NCI-H446 treated with DMSO at 0.1 percent for 48 hours (cell line): ENCODE data around the gene CAPN13.

Experiments used
- DNase-seq: peaks from one replicate; lab custom pipeline; 2025; lab: John Stamatoyannopoulos, UW

Gene CAPN13

DNA sequence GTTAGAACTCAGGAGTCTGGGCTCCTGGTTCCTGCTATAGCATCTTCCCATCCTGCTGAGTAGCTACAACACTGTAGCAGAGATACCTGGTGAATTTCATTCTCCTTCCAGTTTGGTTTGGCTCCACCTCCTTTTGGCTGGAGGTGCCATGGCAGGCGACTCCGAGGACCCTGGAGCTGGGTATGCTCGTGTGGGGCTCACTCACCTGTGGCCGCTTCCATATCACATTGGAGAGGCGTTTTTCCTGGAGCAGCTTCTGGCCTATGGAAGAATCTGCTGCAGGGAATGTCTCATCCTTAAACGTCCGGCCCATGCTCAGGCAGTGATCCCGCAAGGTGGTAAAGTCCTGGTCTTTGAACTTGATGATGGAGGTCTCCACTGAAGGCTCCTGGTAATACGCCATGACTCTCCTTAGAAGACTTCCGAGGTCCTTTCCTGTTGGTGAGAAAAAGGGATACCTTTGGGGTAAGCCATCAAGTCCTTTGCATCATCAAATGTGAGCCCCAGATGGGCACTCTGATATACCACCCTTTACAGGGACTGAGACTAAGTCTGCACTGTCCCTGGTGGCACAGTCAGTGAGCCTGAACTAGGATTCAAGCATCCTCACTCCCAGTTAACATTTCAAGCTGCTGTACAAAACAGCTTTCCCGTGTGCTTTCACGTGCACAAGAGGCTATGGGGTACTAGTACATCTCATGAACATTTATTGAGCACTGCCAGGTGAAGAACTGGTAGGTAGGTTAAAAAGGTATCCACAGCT lies 20.1 kb downstream of the CAPN13 start:
- no peak for DNase-seq

DNA sequence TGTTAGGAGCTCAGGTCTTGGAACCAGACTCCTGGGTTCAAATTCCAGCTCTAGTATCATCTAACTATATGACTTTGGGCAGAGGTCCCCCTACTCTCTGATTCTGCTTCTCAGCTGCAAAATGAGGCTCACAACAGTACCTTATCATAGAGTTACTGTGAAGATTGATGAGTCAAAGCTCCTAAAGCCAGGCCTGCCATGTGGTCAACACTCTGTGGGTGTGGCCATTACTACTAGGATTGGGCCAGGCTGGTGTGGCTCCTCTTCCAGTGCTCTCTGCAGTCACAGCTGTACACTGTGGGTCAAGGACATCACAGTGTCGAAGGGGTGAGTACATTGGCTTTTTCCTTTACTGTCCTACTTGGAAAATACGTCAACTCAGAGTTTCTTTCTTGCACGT lies 22.6 kb downstream of the CAPN13 start:
- no peak for DNase-seq

DNA sequence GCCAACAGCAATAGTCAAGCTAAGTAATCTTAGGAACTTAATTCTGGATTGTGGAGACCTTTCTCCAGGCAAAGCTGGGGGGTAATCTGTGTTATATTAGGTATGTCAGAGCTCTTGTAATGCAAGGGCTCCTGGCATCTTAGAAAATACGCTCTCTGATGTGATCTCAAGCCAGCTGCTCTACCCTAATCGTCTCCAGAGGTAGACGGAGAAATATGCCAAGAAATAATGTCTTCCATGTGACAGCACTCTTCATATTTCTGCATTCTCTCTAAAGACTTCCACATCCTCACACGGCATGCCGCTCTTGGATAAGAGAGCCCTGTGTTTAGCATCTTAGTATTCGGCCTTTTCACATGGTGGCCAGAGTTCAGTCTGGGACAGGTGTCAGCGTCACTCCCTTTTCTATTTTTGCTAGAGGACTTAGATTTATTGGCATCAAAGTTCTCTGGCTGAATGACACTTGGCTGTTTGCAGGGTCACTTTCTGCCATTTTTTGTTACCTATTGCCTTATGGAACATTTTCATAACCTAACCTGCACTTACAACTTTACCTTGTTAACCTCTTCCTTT lies 25.2 kb downstream of the CAPN13 start:
- no peak for DNase-seq

DNA sequence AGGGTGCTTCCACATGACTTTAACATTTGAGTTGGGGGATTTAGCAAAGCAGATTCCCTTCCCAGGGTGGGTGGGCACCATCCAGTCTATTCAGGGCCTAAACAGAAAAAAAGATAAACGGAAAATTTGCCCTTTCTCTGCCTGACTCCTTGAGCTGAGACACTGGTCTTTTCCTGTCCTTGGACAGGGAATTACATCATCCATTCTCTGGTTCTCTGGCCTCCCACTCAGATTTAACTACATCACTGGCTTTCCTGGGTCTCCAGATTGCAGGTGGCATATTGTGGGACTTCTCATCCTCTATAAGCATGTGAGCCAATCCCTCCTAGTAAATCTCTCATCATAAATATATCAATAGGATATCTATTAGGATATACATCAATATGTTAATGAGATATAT lies 25.8 kb downstream of the CAPN13 start:
- no peak for DNase-seq

GRCh38 chr2:30780776-30781330 lies 26.4 kb downstream of the CAPN13 start:
- no peak for DNase-seq

- DNase-seq, result no peak
Observed at GRCh38 chr2:30778611-30779010, 28.6 kb downstream of the CAPN13 start.

GRCh38 chr2:30777661-30778505 lies 29.4 kb downstream of the CAPN13 start:
- no peak for DNase-seq

DNA sequence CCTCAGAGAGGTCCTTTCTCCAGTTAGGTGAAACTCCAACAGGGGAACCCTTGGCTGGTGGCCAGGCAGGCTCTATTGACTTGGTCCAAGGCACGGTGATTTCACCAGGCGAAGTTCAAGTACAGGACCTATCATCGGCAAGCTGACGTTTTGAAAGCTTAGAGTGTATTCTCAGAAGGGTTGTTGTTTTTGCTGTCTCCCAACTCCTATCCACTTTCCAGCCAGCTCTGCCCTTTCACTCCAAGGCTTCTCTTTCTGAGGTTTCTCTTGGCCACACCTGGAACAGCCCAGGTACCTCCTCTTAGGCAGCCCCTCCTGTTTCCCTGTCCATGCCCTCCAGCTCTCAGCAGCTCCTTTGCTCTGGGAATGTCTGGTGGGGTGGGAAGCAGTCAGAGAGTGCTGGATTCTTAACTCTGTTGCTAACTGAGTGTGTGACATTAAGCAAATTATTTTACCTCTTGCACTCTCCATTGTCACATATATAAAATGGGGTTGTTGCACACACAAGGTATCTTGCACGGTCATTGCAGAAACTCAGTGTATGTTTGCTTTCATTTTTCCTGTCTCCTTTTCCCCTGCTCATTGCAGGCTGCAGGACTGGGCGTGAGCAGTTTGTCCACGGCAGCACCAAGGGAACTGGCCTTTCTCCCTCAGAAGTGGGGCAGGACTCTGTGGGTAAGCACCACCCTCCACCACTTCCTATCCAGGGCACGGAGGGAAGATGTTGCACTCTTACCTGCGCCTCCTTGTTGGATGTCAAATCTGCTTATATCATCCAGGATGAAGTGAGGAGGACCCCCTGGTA lies 30.2 kb downstream of the CAPN13 start:
- DNase-seq, result no peak

DNA sequence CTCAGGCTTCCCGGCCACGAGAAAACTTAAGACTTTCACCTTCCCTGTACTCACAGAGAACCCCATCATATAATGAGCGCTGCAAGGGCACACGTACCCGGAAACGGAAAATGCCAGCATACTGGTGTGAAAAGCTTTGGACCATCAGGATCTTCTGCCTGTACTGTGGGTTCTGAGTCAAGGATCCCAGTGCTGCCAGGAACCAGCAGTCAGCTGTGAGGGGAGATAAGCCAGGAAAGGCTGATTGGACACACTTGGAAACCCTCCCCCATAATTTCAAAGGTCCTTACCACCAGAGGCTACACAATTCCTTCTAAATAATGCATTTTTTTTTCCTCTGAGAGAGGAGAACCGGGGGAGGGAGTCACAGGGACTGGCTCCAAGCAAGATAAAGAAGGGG lies 31.4 kb downstream of the CAPN13 start:
- no peak for DNase-seq

GRCh38 chr2:30772021-30772705 lies 35.1 kb downstream of the CAPN13 start:
- no peak for DNase-seq

GRCh38 chr2:30770816-30771576 lies 36.2 kb downstream of the CAPN13 start:
- no peak for DNase-seq

DNA sequence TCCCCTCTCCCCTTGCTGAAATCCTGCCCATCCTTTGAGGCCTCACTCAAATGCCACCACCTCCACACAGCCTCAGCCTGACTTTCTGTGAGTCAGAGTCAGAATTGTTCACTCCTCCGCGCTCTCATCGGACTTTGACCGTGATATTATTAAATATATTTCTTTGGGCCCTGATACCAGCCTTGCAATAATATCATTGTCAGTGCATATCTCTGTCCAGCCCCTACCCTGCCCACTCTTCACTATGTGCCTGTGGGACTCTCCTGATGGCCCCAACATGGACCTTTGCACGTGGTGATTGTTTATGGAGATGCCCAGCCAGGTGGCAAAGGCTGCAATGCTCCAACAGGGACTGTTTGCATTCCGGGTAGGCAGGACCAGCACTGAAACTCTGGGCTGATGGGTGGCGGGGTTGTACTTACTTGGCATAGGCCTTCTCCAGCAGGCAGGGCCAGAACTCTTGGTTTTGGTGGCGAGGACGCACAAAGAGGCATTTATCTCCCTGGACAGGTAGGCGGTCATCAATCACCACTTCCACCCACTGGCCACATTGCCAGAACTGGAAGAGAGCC lies 37.3 kb downstream of the CAPN13 start:
- DNase-seq, result no peak

DNA sequence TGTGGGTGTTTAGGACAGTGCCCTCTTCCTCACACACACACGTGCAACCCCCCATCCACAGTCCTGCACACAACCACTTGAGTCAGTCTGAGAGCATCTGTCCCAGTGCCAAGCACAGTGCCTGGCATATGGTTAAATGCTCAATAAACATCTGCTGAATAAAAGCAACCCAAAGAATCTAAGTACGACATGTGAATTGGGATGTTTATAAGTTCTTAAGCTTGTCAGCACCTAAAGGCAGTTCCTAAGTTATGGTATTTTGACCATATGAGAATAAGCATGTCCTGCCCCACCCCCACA lies 37.8 kb downstream of the CAPN13 start:
- DNase-seq, result no peak

DNA sequence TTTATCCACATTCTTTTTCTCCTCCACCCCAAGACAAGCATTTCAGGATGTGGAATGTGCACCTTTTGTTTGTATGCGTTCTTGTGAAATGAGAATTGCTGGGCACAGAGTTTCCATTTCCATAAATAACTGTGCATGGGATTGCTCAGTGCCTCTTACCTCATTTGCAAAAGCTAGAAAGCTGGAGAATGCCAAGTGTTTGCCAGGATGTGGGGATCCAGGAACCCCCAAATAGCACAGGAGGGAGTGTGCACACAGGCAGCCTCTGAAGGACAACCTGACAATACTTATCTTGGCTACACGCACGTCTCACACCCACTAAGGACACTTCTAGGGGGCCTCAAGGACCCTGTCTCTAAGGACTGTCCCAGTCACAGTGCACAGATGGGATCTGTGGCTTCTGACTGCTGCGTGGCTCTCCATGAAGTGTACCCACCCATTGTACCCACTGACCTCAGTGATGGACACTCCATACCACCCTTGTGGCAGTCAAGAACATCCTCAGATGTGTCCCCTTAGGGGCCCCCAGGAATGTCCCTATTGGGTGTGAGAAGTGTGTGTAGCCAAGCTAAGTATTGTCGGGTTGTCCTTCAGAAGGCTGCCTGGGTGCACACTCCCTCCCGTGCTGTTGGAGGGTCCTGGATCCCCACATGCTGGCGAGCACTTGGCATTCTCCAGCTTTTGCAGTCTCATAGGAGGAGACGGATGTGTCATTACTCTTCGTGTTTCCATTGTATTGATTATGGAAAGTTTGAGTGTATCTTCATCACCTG lies 38.4 kb downstream of the CAPN13 start:
- no peak for DNase-seq

- no peak for DNase-seq
Observed at GRCh38 chr2:30768036-30768686, 39.1 kb downstream of the CAPN13 start.

- DNase-seq, result no peak
Observed at GRCh38 chr2:30766666-30767065, 40.6 kb downstream of the CAPN13 start.

DNA sequence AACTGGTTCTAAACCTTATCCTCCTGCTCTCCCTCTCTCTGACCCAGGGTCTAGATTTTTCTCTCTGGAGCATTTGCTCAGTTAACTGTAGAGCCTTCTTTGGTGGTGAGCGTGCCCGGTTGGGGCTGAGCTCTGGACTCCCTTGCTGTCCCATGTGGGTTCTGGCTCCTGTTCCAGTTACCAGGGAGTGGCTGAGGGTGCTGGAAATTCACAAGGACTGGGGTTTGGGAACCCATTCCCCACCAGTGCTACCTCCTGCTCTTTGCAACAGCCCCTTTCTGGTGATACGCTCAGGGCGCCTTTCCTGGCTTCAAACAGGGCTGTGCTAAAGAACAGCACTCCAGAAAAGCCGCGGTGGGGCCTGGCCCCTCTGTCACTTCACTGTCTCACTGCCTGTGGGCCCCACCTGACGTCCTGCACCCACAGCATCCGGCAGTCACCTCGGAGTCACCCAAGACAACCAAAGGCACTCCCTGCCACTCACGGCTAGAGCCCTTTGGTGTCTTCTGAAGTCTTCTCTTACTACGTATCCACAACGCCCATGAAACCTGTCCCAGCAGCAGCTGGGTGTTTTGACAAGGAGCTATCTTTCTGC lies 41.3 kb downstream of the CAPN13 start:
- DNase-seq, result no peak

DNA sequence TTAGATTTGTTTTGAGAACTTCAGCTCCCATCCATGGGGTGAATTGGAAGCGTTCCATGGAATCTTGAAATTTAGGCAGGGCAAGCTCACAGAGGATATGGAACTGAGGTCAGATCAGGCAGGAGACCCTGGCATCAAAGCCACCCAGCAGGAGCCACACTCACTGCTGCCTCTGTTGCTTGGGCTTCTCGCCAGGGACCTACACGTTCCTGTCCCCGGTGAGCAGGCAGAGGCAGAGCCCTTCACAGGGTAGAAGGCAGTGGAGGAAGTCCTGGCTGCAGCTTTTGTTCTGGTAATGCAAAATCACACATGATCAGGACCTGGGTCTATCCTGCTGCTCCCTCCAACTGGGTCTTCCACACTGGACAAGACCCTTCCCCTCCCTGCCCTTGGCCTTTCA lies 42.1 kb downstream of the CAPN13 start:
- no peak for DNase-seq
